Ascending aorta (tissue), 2 donors: ENCODE results near the gene ACTG2. TPM values are rescaled to one million over a fixed set of nuclear protein-coding genes. Genes with fewer than 3 reads are reported as not detected.

Source experiments
- DNase-seq, 2 donors: peaks; one replicate each; pipeline ENCODE4 v3.0.0-alpha.2; 2019; ENCODE audit warnings: low spot score in 2 of 2
- H3K27ac ChIP-seq, 2 donors: fragments of 200-600 bp; sonication (generic); one replicate each; pipeline ENCODE4 v1.5.1; 2016 to 2017; ENCODE audit warnings: mild to moderate bottlenecking in 1 of 2
- H3K27me3 ChIP-seq: fragments of 200-600 bp; sonication (generic); one replicate; pipeline ENCODE4 v1.5.1; 2017
- H3K36me3 ChIP-seq, 2 donors: fragments of 200-600 bp; sonication (generic); one replicate each; pipeline ENCODE4 v1.5.1; 2016
- H3K4me1 ChIP-seq, 2 donors: fragments of 200-600 bp; sonication (generic); one replicate each; pipeline ENCODE4 v1.5.1; 2016 to 2017; ENCODE audit warnings: mild to moderate bottlenecking in 1 of 2
- H3K4me3 ChIP-seq, 2 donors: fragments of 200-600 bp; sonication (generic); one replicate each; pipeline ENCODE4 v1.5.1; 2016 to 2017; ENCODE audit warnings: mild to moderate bottlenecking in 1 of 2
- H3K9me3 ChIP-seq, 2 donors: fragments of 200-600 bp; sonication (generic); one replicate each; pipeline ENCODE4 v1.5.1; 2016
- intact Hi-C: fragments of 100-400 bp; cut with DNase I; formaldehyde crosslinking; loops from one replicate; pipeline ENCODE4 v1.15.1; 2023
- total RNA-seq: library from RNA; depleted of rRNA; stranded (reverse); fragments of >200 nt; gene quantifications from one replicate; pipeline ENCODE4 v1.1.0, GENCODE V29; 2016
- TF ChIP-seq, protein P1 (sequence below), 3 experiments: fragments of 200-600 bp in 2 of 3; fragments of 450-650 bp in 1 of 3; sonication (generic) in 2 of 3; IDR thresholded peaks; one replicate each; pipeline ENCODE4 v1.5.1; 2016 to 2019; ENCODE audit warnings: antibody characterized with exemption in 3 of 3, mild to moderate bottlenecking in 1 of 3, moderate library complexity in 1 of 3

ACTG2 gene
- total RNA-seq, 1 donor from 2014 or later = 134 TPM

DNA sequence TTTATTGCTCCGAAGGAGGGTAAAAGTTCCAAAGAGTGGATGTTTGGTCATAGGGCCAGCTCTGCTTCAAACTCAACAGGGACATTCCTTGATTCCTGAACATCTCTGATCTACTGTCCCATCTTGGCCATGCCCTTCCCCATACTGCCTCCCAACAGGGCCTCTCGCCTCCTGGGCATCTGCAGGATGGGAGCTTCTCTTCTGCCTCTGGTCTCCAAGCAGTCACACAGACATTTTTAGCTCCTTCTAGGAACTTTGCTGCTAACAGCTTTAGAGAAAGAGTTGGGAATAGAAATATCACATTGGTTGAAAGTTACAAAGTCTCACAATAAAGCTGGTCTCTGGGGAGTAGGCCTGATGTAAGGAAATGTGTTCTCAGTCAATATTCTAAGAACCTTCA, 24.5 kb downstream of the ACTG2 start:
- Histone ChIP-seq H3K27me3 (no peaks in the 10 kb centered on the region), H3K4me1 (no peaks in the 10 kb centered on the region), H3K27ac (no peak overlapping the region), H3K36me3 (peaks cover 57 to 74% of the 10 kb centered on the region in 2 donors), H3K9me3 (no peaks in the 10 kb centered on the region), H3K4me3 (no peak overlapping the region)
- intact Hi-C loops = no loop called here
- TF ChIP-seq, protein P1, sequence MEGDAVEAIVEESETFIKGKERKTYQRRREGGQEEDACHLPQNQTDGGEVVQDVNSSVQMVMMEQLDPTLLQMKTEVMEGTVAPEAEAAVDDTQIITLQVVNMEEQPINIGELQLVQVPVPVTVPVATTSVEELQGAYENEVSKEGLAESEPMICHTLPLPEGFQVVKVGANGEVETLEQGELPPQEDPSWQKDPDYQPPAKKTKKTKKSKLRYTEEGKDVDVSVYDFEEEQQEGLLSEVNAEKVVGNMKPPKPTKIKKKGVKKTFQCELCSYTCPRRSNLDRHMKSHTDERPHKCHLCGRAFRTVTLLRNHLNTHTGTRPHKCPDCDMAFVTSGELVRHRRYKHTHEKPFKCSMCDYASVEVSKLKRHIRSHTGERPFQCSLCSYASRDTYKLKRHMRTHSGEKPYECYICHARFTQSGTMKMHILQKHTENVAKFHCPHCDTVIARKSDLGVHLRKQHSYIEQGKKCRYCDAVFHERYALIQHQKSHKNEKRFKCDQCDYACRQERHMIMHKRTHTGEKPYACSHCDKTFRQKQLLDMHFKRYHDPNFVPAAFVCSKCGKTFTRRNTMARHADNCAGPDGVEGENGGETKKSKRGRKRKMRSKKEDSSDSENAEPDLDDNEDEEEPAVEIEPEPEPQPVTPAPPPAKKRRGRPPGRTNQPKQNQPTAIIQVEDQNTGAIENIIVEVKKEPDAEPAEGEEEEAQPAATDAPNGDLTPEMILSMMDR (IDR thresholded peaks at IDR 0.05) = no peak
- DNase-seq = no peak

DNA sequence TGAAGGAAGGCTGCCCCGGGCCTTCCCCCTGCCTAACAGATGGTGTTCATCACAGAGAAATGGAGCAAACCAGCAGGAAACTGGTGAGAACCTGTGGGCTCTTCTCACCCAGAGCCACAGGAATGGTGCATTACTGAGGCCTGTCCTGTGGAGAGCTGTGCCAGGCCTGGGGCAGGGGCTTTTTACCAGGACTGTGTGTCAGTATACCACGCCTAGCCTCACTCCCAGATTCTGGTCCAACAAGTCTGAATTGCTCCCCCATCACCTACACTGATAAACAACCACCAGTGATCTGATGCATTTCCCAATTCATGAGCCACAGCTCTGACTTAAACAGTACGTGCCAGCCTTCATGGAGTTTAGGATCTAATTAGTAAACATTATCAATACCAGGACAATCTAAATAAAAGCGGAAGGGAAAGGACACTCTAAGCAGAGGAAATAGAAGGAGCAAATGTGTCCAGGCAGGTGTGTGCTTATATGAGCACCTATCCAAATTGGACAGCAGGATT, 24.9 kb downstream of the ACTG2 start:
- DNase-seq = no peak
- intact Hi-C loops = no loop called here
- H3K27ac ChIP-seq = no peak overlapping the region
- no peaks in the 10 kb centered on the region for H3K4me1 ChIP-seq
- H3K9me3 ChIP-seq = no peaks in the 10 kb centered on the region
- H3K36me3 ChIP-seq = peaks cover 55 to 69% of the 10 kb centered on the region in 2 donors
- TF ChIP-seq, protein P1 (IDR thresholded peaks at IDR 0.05) = no peak
- no peaks in the 10 kb centered on the region for H3K27me3 ChIP-seq
- H3K4me3 ChIP-seq = no peak overlapping the region

DNA sequence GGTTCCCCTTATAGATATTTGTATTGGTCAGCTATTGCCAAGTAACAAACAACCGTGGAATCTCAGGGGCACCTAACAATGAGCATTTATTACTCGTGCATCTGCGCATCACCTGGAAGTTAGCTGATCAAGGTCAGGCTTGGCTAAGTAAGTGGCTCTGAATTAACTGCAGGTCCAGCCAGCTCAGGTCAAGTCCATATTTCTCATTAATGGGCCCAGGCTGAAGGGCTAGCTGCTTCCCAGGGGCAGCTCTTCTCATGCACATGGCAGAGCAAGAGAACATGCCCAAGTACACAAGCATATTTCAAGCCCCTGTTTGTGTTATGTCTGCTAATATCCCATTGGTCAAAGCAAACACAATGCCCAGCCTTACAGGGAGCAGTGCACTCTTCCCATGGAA, 26.0 kb downstream of the ACTG2 start:
- no peaks in the 10 kb centered on the region for H3K27me3 ChIP-seq
- H3K27ac ChIP-seq = no peak overlapping the region
- H3K36me3 ChIP-seq = peaks cover 47 to 58% of the 10 kb centered on the region in 2 donors
- intact Hi-C loops = no loop called here
- H3K4me1 ChIP-seq = no peaks in the 10 kb centered on the region
- H3K4me3 ChIP-seq = no peak overlapping the region
- no peak for DNase-seq
- TF ChIP-seq, protein P1 (IDR thresholded peaks at IDR 0.05) = no peak
- H3K9me3 ChIP-seq = no peaks in the 10 kb centered on the region

DNA sequence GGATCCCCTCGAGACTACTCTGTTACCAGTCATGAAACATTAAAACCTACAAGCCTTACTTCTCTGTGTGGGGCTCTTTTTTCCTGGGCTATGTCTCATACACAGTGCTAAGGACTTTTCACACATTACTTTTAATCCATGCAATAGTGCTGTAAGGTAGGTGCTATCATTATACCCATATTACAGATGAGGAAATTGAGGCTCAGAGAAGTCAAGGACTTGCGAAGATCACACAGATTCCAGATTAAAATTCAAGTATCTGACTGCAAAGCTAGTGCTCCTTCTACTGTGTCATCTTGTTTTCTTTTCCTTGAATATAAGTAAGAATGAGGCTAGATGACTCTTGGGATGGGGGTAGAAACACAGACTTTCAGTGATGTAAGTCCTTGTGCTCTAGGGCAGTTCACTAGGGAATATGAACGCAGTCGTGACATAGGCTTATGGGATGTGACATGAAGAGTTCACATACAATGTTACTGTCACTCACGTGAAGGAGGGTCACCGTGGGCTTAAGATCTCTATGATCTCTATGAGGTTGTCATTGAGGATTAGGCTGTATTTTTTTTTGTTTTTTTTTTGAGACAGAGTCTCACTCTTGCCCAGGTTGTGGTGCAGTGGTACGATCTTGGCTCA, 26.9 kb downstream of the ACTG2 start:
- Histone ChIP-seq H3K27me3 (no peaks in the 10 kb centered on the region), H3K4me1 (no peaks in the 10 kb centered on the region), H3K9me3 (no peaks in the 10 kb centered on the region), H3K36me3 (peaks cover 38 to 49% of the 10 kb centered on the region in 2 donors), H3K27ac (no peak overlapping the region), H3K4me3 (no peak overlapping the region)
- TF ChIP-seq, protein P1 (IDR thresholded peaks at IDR 0.05) = no peak
- DNase-seq = no peak
- intact Hi-C loops = loop anchor here (10.0 kb wide), 2 partner anchors 225 to 685 kb away; partner anchors contain the start of genes BOLA3, CCT7 and PRADC1

DNA sequence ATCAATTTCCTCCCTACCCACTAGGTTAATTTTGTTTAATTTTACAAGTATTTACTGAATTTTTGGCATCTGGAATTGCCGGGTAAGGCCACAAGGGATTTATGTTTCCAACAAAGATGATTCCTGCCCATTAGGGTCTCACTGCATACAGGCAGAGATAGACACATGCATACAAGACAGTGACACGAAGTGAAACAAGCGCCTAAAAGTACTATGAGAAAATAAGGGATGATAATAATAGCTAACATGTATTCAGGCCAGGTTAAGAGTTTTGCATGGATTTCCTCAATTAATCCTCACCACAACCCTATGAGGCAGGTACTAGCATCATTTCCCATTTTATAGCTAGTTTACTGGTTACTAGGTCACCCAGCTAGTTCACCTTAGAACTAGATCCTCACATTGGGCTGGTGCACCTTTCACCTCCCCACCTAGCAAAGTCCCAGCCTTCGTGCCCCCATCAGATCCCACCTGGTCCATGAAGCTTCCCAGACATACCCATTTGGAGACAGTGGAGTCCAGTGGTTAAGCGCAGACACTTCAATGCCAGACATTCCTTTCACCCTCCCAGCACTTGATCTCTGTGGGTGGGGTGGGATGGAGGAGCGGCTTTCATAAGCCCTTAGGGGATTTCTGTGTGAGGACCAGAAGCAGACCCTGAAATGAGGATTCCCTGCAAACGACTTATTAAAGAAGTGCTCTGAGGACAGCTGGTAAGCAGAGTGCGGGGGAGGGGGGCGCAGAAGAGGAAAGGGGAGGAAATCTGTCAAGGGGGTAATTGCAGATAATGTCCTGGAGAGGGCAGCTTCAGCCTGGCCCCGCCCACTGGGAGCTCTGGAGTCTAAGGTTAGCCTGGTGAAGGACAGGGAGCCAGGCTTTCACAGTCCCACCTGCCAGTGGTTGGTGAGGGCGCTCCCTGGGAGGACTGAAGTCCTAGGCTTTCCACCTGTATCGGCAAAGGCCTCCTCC, 28.1 kb downstream of the ACTG2 start:
- intact Hi-C loops = loop anchor here (10.0 kb wide), 2 partner anchors 224 to 686 kb away; partner anchors contain the start of genes BOLA3, CCT7 and PRADC1
- Histone ChIP-seq H3K36me3 (peaks cover 26 to 38% of the 10 kb centered on the region in 2 donors), H3K9me3 (no peaks in the 10 kb centered on the region), H3K27me3 (no peaks in the 10 kb centered on the region), H3K27ac (no peak overlapping the region), H3K4me1 (peaks cover 0 to 2% of the 10 kb centered on the region in 2 donors), H3K4me3 (no peak overlapping the region)
- TF ChIP-seq, protein P1 (IDR thresholded peaks at IDR 0.05) = peak in 2 of 3 experiments; percentile 16 to 41
- DNase-seq = peak in 1 of 2 donors; percentile 72
